GM21515 (cell line): Measurements from ENCODE around the gene IL1RAPL1.

ENCODE experiments used
- ATAC-seq: cut with Tn5 transposase; IDR thresholded peaks from one replicate; pipeline ENCODE4 v1.9.1; 2021; ENCODE audit not compliant: unreplicated experiment

The IL1RAPL1 gene

GRCh38 chrX:29488919-29489318 is 901.7 kb downstream of the IL1RAPL1 start:
- no peak for ATAC-seq

GRCh38 chrX:29490606-29491005 is 903.4 kb downstream of the IL1RAPL1 start:
- ATAC-seq: no peak

GRCh38 chrX:29491659-29492058 is 904.4 kb downstream of the IL1RAPL1 start:
- ATAC-seq: no peak

- no peak for ATAC-seq
Measured at GRCh38 chrX:29496636-29497180, 909.5 kb downstream of the IL1RAPL1 start.

- ATAC-seq: no peak
Measured at GRCh38 chrX:29506729-29507128, 919.5 kb downstream of the IL1RAPL1 start.

- ATAC-seq: no peak
Measured at GRCh38 chrX:29518100-29518499, 930.9 kb downstream of the IL1RAPL1 start.

GRCh38 chrX:29528281-29528680 is 941.0 kb downstream of the IL1RAPL1 start:
- peak; percentile 64 for ATAC-seq

- ATAC-seq: no peak
Measured at GRCh38 chrX:29530501-29530900, 943.3 kb downstream of the IL1RAPL1 start.

- no peak for ATAC-seq
Measured at GRCh38 chrX:29531336-29531735, 944.1 kb downstream of the IL1RAPL1 start.

- ATAC-seq: no peak
Measured at GRCh38 chrX:29535212-29536162, 948.2 kb downstream of the IL1RAPL1 start.

GRCh38 chrX:29541038-29541437 is 953.8 kb downstream of the IL1RAPL1 start:
- ATAC-seq: no peak

GRCh38 chrX:29542152-29542551 is 954.9 kb downstream of the IL1RAPL1 start:
- no peak for ATAC-seq

GRCh38 chrX:29545878-29546277 is 958.6 kb downstream of the IL1RAPL1 start:
- no peak for ATAC-seq

GRCh38 chrX:29547877-29548276 is 960.6 kb downstream of the IL1RAPL1 start:
- ATAC-seq: no peak

- no peak for ATAC-seq
Measured at GRCh38 chrX:29553542-29553941, 966.3 kb downstream of the IL1RAPL1 start.

GRCh38 chrX:29555465-29556091 is 968.3 kb downstream of the IL1RAPL1 start:
- peak; percentile 97 for ATAC-seq

- no peak for ATAC-seq
Measured at GRCh38 chrX:29560065-29560464, 972.8 kb downstream of the IL1RAPL1 start.

GRCh38 chrX:29561417-29561816 is 974.2 kb downstream of the IL1RAPL1 start:
- no peak for ATAC-seq

GRCh38 chrX:29580560-29580959 is 993.3 kb downstream of the IL1RAPL1 start:
- ATAC-seq: no peak

- no peak for ATAC-seq
Measured at GRCh38 chrX:29581223-29581622, 994.0 kb downstream of the IL1RAPL1 start.

GRCh38 chrX:29587107-29587506 is 999.9 kb downstream of the IL1RAPL1 start:
- no peak for ATAC-seq

- no peak for ATAC-seq
Measured at GRCh38 chrX:29590921-29591320, 1003.7 kb downstream of the IL1RAPL1 start.
